HS-5 (cell line): ENCODE results near the gene ACOT4.
A peak's percentile ranks its signal among the peaks of the same experiment; 100 is the strongest.
"Not testable (repeated sequence)": the region's sequence is repeated elsewhere in the genome, so short reads cannot be mapped to it uniquely, and the experiment has no call there.

ENCODE experiments used
- DNase-seq: peaks from one replicate; pipeline ENCODE4 v3.0.0-alpha.2; 2012; ENCODE audit warnings: low read depth

The ACOT4 gene

GRCh38 chr14:73633116-73634010 lies 41.7 kb downstream of the ACOT4 start:
- no peak for DNase-seq

- no peak for DNase-seq
These were observed 42.5 kb downstream of the ACOT4 start for GRCh38 chr14:73634011-73634833.

- not testable (repeated sequence) for DNase-seq
These were observed 44.7 kb downstream of the ACOT4 start for GRCh38 chr14:73636355-73636754.

- DNase-seq: no peak
These were observed 46.2 kb downstream of the ACOT4 start for GRCh38 chr14:73637830-73638229.

- DNase-seq: no peak
These were observed 49.2 kb downstream of the ACOT4 start for GRCh38 chr14:73640796-73641365.

- peak; percentile 59 for DNase-seq
These were observed 53.0 kb downstream of the ACOT4 start, which contains the start of gene DNAL1 for GRCh38 chr14:73644531-73645247. Gene DNAL1 (plus strand): TSS chr14:73644986. CDS start chr14:73645040, 54 bp downstream.

- no peak for DNase-seq
These were observed 53.6 kb downstream of the ACOT4 start for GRCh38 chr14:73645248-73645610.
